Endometrial microvascular endothelial cells (primary cell): ENCODE measurements around the gene BRWD1. TPM values are rescaled to one million over a fixed set of nuclear protein-coding genes. Genes with fewer than 3 reads are reported as not detected.
"Not testable (repeated sequence)": the region's sequence is repeated elsewhere in the genome, so short reads cannot be mapped to it uniquely, and the experiment has no call there.

Source experiments
- in situ Hi-C: cut with HindIII; loops from 2 replicates; pipeline ENCODE4 v1.10.0; 2017; ENCODE audit warnings: low sequenced_read_pairs, low pct_unique_long_range_greater_than_20kb; ENCODE audit errors: inconsistent ontology term
- total RNA-seq: library from RNA; depleted of rRNA; stranded (reverse); fragments of >200 nt; gene quantifications from one replicate; pipeline ENCODE4 v1.2.3, GENCODE V29; 2015; ENCODE audit errors: inconsistent ontology term

BRWD1 gene
- total RNA-seq, 1 donor from 2014 or later = 9.5 TPM

- in situ Hi-C loops = no loop called here
Measured at GRCh38 chr21:39153842-39154241, 159.6 kb downstream of the BRWD1 start.

- in situ Hi-C loops = no loop called here
Measured at GRCh38 chr21:39153373-39153772, 160.1 kb downstream of the BRWD1 start.

GRCh38 chr21:39152271-39152670, 161.2 kb downstream of the BRWD1 start:
- in situ Hi-C loops = no loop called here

- in situ Hi-C loops = no loop called here
Measured at GRCh38 chr21:39150877-39151276, 162.6 kb downstream of the BRWD1 start.

DNA sequence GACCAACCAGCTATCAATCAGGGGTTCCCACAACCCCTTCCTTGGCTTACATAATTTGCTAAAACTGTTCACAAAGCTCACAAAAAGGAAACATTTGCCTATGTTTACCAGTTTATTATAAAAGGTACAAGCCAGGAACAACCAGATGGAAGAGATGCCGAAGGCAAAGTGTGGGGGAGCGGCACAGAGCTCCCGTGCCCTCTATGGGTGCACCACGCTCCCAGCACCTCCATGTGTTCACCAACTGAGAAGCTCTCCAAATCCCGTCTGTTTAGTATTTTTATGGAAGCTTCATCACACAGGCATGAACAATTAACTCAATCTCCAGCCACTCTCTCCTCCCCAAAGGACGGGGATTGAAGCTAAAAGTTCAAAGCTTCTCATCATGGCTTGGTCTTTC, 163.1 kb downstream of the BRWD1 start:
- in situ Hi-C loops = no loop called here

DNA sequence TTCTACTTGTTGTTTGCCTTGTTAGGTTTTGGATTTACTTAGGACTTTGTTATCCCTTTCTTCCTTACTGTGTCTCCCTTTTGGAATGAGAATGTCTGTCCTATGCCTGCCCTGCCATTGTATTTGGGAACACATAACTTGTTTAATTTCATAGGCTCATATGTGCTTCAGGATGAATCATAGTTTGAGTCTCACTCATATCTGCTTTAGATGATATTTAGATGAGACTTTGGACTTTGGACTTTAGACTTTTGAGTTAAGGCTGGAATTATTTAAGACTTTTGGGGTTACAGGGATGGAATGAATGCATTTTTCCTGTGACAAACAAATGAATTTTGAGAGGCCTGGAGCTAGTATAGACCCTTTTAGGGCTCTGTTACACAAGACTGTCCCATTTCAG, 163.6 kb downstream of the BRWD1 start:
- in situ Hi-C loops = no loop called here

GRCh38 chr21:39148975-39149374, 164.5 kb downstream of the BRWD1 start:
- in situ Hi-C loops = no loop called here

- in situ Hi-C loops = no loop called here
Measured at GRCh38 chr21:39144191-39144590, 169.2 kb downstream of the BRWD1 start.

GRCh38 chr21:39142972-39143371, 170.5 kb downstream of the BRWD1 start:
- in situ Hi-C loops = no loop called here

GRCh38 chr21:39141502-39141901, 171.9 kb downstream of the BRWD1 start:
- in situ Hi-C loops = no loop called here

DNA sequence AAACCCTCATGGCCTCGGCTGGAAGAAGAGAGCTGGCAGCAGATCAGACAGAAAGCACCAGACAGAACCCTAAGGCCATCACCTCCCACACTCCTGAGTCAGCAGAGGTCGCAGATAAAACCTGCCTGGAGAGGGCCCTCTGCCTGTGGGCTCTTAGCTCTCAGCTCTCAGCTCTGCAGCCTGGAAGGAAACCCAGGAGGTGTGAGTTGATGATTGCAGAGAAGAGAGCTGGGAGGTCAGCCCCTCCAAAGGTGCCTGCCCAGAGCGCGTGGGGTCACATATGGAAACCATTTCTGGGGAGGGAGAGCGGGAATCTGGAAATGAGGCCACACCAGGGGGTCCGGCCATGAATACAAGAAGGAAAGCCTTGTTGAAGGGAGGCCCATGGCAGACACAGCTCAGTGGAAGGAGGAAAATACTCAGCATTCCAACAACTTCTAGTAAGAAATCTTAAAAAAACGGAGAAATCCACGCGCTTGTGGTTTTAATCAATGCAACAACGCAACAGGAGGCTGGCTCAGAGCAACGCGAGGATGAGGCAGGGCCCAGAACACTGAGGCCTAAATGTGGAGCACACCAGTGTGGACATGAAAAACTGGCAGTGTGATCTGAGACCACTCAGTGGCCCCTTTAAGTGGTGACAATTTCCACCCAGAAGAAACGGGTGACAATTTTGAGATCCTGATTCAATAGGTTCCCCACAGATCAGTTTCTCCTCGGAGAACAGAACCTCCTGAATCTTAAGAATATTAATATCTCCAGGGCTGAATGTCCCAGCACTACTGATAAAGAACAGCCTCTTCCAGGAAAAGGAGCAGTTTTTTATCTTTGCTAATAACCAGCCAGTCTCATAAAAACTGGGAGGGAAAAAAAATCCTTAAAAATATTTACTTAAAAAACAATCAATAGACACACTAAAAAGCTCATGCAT, 175.9 kb downstream of the BRWD1 start:
- in situ Hi-C loops = no loop called here

DNA sequence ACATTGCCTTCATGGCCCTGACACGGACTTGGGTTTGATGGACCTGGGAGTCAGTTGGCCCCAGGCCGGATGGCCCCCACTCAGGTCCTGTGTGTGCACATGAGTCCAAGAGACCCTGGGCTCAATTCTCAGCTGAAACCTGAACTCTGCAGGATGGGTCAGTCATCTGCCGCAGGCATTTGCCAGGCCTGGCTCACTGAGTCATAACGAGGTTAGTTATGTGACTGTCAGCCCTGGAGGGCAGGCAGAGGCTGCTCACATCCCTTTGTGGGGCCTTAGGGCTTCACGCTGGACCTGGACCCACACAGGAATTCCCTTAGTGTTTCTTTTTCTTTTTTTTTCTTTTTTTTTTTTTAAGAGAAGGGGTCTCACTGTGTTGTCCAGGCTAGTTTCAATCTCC, 176.7 kb downstream of the BRWD1 start:
- in situ Hi-C loops = no loop called here

- in situ Hi-C loops = not testable (repeated sequence)
Measured at GRCh38 chr21:39136138-39136537, 177.3 kb downstream of the BRWD1 start.

DNA sequence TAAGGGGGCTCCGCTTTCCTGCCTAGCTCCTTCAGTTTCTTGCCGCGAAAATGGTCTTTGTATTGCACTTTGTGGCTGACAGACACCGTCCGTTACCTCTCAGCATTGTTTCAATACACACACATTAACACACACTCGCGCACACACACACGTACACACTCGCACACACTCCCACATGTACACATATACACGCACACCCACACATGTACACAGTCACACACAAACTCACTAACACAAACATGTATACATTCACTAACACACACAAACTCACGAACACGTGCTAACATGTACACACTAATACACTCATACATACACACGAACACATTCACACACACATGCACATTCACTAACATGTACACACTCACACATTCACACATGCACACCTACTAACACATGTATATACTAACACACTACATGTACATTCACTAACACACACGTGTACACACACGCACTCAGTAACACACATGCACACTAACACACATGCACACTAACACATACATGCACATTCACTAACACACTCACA, 179.1 kb downstream of the BRWD1 start:
- in situ Hi-C loops = no loop called here

Other genes starting within 250 kb of the BRWD1 start
- 99.0 TPM for gene PSMG1, start 130.2 kb downstream of the BRWD1 start, total RNA-seq
- 214 TPM for gene HMGN1, start 35.5 kb upstream of the BRWD1 start, total RNA-seq
- gene LCA5L, start 132.1 kb upstream of the BRWD1 start, total RNA-seq = not detected
- not detected for gene SH3BGR, start 138.3 kb upstream of the BRWD1 start, total RNA-seq